DOHH2 (cell line): ENCODE results near the gene GNAS-AS1.

Experiments
- EZH2phosphoT487 ChIP-seq: fragments of 200-600 bp; sonication (generic); IDR thresholded peaks from 2 replicates; pipeline ENCODE4 v1.6.1; 2017; ENCODE audit warnings: borderline replicate concordance, mild to moderate bottlenecking, antibody characterized with exemption, low read length, moderate library complexity, mixed read lengths
- TF ChIP-seq, protein P1 (sequence below): fragments of 200-600 bp; sonication (generic); IDR thresholded peaks from one replicate; pipeline ENCODE4 v1.5.1; 2014; ENCODE audit warnings: antibody characterized with exemption, mild to moderate bottlenecking, low read depth, low read length; ENCODE audit not compliant: poor library complexity, severe bottlenecking

DNA sequence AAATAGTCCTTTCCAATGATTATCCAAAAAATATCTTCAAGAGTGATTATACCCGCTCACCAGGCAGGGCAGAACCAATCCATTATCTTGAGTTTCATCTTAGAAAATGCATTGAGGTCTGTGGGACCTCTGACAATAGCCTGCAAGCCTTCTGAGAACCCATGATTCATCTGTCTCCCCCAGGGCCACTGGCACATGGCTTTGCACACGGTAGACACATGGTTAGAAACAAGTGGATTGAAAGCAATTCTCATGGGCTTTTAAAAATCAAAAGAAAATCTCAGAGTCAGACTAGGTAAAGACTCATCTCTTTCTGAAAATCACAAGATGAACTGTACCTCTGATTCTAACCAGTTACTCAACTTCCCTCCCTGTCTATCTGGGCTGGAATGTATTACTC, 15.5 kb downstream of the GNAS-AS1 start:
- TF ChIP-seq, protein P1, sequence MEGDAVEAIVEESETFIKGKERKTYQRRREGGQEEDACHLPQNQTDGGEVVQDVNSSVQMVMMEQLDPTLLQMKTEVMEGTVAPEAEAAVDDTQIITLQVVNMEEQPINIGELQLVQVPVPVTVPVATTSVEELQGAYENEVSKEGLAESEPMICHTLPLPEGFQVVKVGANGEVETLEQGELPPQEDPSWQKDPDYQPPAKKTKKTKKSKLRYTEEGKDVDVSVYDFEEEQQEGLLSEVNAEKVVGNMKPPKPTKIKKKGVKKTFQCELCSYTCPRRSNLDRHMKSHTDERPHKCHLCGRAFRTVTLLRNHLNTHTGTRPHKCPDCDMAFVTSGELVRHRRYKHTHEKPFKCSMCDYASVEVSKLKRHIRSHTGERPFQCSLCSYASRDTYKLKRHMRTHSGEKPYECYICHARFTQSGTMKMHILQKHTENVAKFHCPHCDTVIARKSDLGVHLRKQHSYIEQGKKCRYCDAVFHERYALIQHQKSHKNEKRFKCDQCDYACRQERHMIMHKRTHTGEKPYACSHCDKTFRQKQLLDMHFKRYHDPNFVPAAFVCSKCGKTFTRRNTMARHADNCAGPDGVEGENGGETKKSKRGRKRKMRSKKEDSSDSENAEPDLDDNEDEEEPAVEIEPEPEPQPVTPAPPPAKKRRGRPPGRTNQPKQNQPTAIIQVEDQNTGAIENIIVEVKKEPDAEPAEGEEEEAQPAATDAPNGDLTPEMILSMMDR: no peak
- TF ChIP-seq EZH2phosphoT487: no peak
